ENCODE data around the gene TMEM184B.

Gene TMEM184B

GRCh38 chr22:38305471-38306448 is 33.0 kb upstream of the TMEM184B start:
- no peak for DNase-seq

GRCh38 chr22:38304526-38304925 is 31.7 kb upstream of the TMEM184B start:
- peak; percentile 59 for DNase-seq

GRCh38 chr22:38303974-38304373 is 31.2 kb upstream of the TMEM184B start:
- no peak for DNase-seq

GRCh38 chr22:38302906-38303305 is 30.1 kb upstream of the TMEM184B start:
- no peak for DNase-seq

- DNase-seq, result no peak
These were observed 28.1 kb upstream of the TMEM184B start for GRCh38 chr22:38300946-38301345.

- no peak for DNase-seq
These were observed 27.6 kb upstream of the TMEM184B start for GRCh38 chr22:38300197-38300945.

- DNase-seq, result no peak
These were observed 26.9 kb upstream of the TMEM184B start for GRCh38 chr22:38299770-38300102.

GRCh38 chr22:38298312-38299005 is 25.6 kb upstream of the TMEM184B start:
- no peak for DNase-seq

GRCh38 chr22:38296372-38296771 is 23.6 kb upstream of the TMEM184B start:
- no peak for DNase-seq

- no peak for DNase-seq
These were observed 23.1 kb upstream of the TMEM184B start for GRCh38 chr22:38295863-38296262.

- DNase-seq, result no peak
These were observed 22.5 kb upstream of the TMEM184B start for GRCh38 chr22:38295339-38295738.

GRCh38 chr22:38294193-38294592 is 21.4 kb upstream of the TMEM184B start:
- no peak for DNase-seq

- no peak for DNase-seq
These were observed 19.9 kb upstream of the TMEM184B start for GRCh38 chr22:38292694-38293093.

GRCh38 chr22:38291201-38291777 is 18.5 kb upstream of the TMEM184B start:
- DNase-seq, result no peak

- DNase-seq, result no peak
These were observed 17.5 kb upstream of the TMEM184B start for GRCh38 chr22:38290347-38290746.

- no peak for DNase-seq
These were observed 16.8 kb upstream of the TMEM184B start for GRCh38 chr22:38289583-38290082.

- DNase-seq, result no peak
These were observed 14.3 kb upstream of the TMEM184B start for GRCh38 chr22:38286915-38287669.

- DNase-seq, result no peak
These were observed 12.2 kb upstream of the TMEM184B start for GRCh38 chr22:38285018-38285417.

GRCh38 chr22:38284042-38284402 is 11.2 kb upstream of the TMEM184B start:
- no peak for DNase-seq

GRCh38 chr22:38282397-38282796 is 9.6 kb upstream of the TMEM184B start:
- no peak for DNase-seq

GRCh38 chr22:38276166-38276565 is 3.4 kb upstream of the TMEM184B start:
- no peak for DNase-seq
